HEK293T (cell line): Measurements from ENCODE around the gene RIPOR2.

Experiments
- LEF1 ChIP-seq: fragments of 450-650 bp; IDR thresholded peaks from 2 replicates; pipeline ENCODE4 v1.6.1; 2017; ENCODE audit warnings: mild to moderate bottlenecking, borderline replicate concordance
- TARDBP ChIP-seq: fragments of 450-650 bp; IDR thresholded peaks from 2 replicates; pipeline ENCODE4 v1.6.1; 2016

GRCh38 chr6:24898676-24899075 lies 37.1 kb downstream of the RIPOR2 start:
- TF ChIP-seq TARDBP (no peak), LEF1 (no peak)
